Lung (tissue), 12 donors: Measurements from ENCODE around the gene AP5Z1. TPM values are rescaled to one million over a fixed set of nuclear protein-coding genes. Genes with fewer than 3 reads are reported as not detected.

Source experiments
- ATAC-seq: fragments of 200-7000 bp; cut with Tn5 transposase; one replicate; pipeline ENCODE4 v1.9.1; 2020; ENCODE audit warnings: moderate number of reproducible peaks; ENCODE audit not compliant: insufficient read depth, low FRiP score
- DNase-seq, 3 donors: peaks; one replicate each; pipeline ENCODE4 v3.0.0-alpha.2; 2013 to 2017
- H3K27ac ChIP-seq, 2 donors: one replicate each; pipeline ENCODE4 v1.5.1; 2013; ENCODE audit warnings: mild to moderate bottlenecking in 2 of 2, moderate library complexity in 2 of 2, control low read depth in 1 of 2, inconsistent platforms in 1 of 2, low read depth in 1 of 2, low read length in 1 of 2
- H3K27me3 ChIP-seq, 3 donors: one replicate each; pipeline ENCODE4 v1.5.1; 2013; ENCODE audit warnings: low read length in 2 of 3; ENCODE audit not compliant: control insufficient read depth in 3 of 3, insufficient read depth in 3 of 3
- H3K36me3 ChIP-seq, 4 donors: one replicate each; pipeline ENCODE4 v1.5.1; 2013; ENCODE audit warnings: low read length in 4 of 4, mild to moderate bottlenecking in 1 of 4, moderate library complexity in 1 of 4; ENCODE audit not compliant: control insufficient read depth in 4 of 4, insufficient read depth in 4 of 4
- H3K4me1 ChIP-seq, 5 donors: one replicate each; pipeline ENCODE4 v1.5.1; 2013; ENCODE audit warnings: low read length in 5 of 5, mild to moderate bottlenecking in 2 of 5, moderate library complexity in 1 of 5; ENCODE audit not compliant: control insufficient read depth in 5 of 5, insufficient read depth in 5 of 5
- H3K4me3 ChIP-seq: one replicate; pipeline ENCODE4 v1.5.1; 2013; ENCODE audit warnings: mild to moderate bottlenecking, control low read depth, moderate library complexity
- H3K9ac ChIP-seq, 2 donors: one replicate each; pipeline ENCODE4 v1.5.1; 2013; ENCODE audit warnings: low read length in 2 of 2, control low read depth in 1 of 2; ENCODE audit not compliant: insufficient read depth in 1 of 2
- H3K9me3 ChIP-seq, 4 donors: one replicate each; pipeline ENCODE4 v1.5.1; 2013; ENCODE audit warnings: low read length in 3 of 4, mild to moderate bottlenecking in 1 of 4, moderate library complexity in 1 of 4; ENCODE audit not compliant: control insufficient read depth in 4 of 4, insufficient read depth in 3 of 4
- WGBS, 2 donors: extraction: QIAGEN DNeasy Blood & Tissue Kit; methylation state at CpG; one replicate each; pipeline ENCODE4 v1.1.7; 2013; 5-methylcytosine and 5-hydroxymethylcytosine counted together
- polyA plus RNA-seq, 2 donors: library from polyadenylated mRNA; stranded (reverse); fragments of 200-250 nt; gene quantifications; one replicate each; pipeline ENCODE4 v1.2.1, GENCODE V29; 2013
- total RNA-seq, 2 donors: library from RNA; depleted of rRNA in 1 of 2; stranded (reverse); fragments of >200 nt in 1 of 2; gene quantifications; one replicate each; pipeline ENCODE4 v1.2.1, GENCODE V29; 2014 to 2021
- TF ChIP-seq, protein P1 (sequence below): IDR thresholded peaks from 2 replicates; pipeline ENCODE4 v1.5.1; 2012; ENCODE audit warnings: mild to moderate bottlenecking; ENCODE audit errors: control extremely low read depth, extremely low read depth
- donor health status: control.
- donor health status: control.
- donor health status: Bipolar disorder and iron deficiency.
- donor health status: healthy.
- donor health status: DM: yes; HTN: yes; CAD: no.

Gene AP5Z1
- total and polyA plus RNA-seq, 4 donors: 21.2 to 62.4 (median 59.3) TPM

DNA sequence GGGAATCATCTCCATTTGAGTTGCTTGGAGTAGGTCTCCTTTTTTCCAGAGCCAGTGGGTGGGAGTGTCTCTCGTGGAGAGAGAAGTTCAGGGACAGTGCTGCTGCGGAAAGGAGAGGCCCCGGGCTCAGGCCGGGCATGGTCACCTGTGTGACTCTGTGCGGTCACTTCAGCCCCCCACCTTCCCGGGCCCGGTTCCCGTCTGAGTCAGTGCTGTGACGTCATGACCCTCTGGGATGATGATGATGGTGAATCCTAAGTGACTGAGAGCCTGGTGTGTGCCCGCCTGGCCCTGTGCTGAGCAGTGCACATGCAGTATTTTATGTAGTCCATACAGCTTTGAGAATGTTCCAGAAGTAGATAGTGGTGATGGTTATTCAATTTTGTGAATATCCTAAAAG, 32.6 kb upstream of the AP5Z1 start:
- TF ChIP-seq, protein P1, sequence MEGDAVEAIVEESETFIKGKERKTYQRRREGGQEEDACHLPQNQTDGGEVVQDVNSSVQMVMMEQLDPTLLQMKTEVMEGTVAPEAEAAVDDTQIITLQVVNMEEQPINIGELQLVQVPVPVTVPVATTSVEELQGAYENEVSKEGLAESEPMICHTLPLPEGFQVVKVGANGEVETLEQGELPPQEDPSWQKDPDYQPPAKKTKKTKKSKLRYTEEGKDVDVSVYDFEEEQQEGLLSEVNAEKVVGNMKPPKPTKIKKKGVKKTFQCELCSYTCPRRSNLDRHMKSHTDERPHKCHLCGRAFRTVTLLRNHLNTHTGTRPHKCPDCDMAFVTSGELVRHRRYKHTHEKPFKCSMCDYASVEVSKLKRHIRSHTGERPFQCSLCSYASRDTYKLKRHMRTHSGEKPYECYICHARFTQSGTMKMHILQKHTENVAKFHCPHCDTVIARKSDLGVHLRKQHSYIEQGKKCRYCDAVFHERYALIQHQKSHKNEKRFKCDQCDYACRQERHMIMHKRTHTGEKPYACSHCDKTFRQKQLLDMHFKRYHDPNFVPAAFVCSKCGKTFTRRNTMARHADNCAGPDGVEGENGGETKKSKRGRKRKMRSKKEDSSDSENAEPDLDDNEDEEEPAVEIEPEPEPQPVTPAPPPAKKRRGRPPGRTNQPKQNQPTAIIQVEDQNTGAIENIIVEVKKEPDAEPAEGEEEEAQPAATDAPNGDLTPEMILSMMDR: no peak
- DNase-seq (no peak), ATAC-seq (no peak)
- 93 to 95% methylated on average over 10 of the region's 10 CpGs for WGBS, 2 donors
- Histone ChIP-seq H3K9ac (no peak overlapping the region), H3K27me3 (no peaks in the 10 kb centered on the region), H3K27ac (no peak overlapping the region), H3K36me3 (peaks cover 5 to 13% (median 9%) of the 10 kb centered on the region in 4 donors), H3K4me1 (peaks cover 10 to 58% (median 33%) of the 10 kb centered on the region in 5 donors), H3K9me3 (no peaks in the 10 kb centered on the region), H3K4me3 (no peak overlapping the region)

DNA sequence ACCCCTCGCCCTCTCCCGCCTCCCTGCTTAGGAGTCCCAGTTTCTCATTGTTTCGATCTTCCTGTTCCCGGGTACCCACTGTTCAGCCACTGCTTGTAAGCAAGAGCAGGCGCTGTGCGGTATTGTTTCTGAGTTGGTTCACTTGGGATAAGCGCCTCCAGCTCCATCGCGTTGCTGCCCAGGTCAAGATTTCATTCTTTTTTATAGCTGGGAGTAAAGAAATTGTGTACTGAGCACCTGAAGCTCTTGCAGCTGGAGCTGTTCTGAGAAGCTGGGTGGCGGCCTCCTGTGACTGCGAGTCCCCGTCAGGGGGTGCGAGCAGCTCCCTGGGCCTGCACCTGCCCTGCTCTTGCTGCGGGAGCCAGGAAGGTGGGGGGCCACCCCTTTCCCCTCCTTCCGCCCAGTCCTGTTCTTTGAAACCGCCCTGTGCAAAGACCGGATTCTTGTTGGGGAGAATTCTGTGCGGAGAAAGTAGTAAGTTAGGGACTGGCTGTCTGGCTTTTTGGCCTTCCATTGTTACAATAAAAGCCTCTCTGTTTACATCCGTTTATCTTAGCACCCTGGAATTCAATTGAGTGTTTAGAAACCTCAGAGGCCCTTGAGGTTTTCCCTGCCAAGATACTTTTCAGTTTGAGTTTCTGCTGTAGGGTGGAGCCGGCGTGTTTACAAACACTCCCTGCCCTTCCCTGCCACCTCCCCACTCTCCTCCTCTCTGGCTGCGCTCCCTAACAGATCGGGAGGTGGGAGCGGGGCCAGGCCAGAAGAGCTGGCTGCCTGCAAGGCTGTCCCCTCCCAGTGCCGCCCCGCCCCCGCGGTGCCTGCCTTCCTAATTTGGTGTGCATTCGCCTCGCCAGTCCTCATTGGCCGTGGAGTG, 30.8 kb upstream of the AP5Z1 start:
- Histone ChIP-seq H3K9me3 (no peaks in the 10 kb centered on the region), H3K27me3 (no peaks in the 10 kb centered on the region), H3K4me3 (no peak overlapping the region), H3K9ac (peak overlapping the region; percentile 63 to 77), H3K36me3 (peaks cover 5 to 15% (median 10%) of the 10 kb centered on the region in 4 donors), H3K4me1 (peaks cover 6 to 53% (median 25%) of the 10 kb centered on the region in 5 donors), H3K27ac (peak overlapping the region; percentile 97 to 99)
- peak; percentile 99 to 100 (median 100) for DNase-seq
- WGBS, 2 donors: 12 to 14% methylated on average over 31 of the region's 31 CpGs
- ATAC-seq: peak; percentile 87
- TF ChIP-seq, protein P1: no peak

DNA sequence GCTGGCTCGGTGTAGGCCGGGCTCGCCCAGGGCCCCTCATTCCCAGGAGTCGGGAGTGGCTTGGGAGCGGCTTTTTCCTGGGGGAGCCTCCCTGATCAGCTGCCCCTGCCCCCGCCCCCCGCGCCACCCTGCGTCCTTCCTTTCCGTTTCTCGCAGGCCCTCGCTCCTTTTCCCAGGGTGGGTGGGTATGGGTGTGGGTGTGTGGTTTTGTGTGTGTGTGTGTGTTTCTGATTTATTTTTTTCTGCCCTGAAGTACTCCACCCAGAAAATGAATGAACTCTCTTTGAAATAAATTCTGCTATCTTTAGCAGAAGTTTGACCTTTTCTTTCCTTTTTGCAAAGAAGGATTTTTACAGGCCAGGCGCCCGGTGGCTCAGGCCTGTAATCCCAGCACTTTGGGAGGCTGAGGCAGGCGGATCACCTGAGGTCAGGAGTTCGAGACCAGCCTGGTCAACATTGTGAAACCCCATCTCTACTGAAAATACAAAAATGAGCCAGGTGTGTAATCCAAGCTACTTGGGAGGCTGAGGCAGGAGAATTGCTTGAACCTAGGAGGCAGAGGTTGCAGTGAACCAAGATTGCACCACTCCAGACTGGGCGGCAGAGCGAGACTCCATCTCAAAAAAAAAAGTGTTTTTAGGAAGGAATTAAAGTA, 30.0 kb upstream of the AP5Z1 start:
- H3K36me3 ChIP-seq: peaks cover 5 to 16% (median 12%) of the 10 kb centered on the region in 4 donors
- peaks cover 6 to 54% (median 25%) of the 10 kb centered on the region in 5 donors for H3K4me1 ChIP-seq
- H3K9ac ChIP-seq: peak overlapping the region; percentile 2 to 93
- H3K27ac ChIP-seq: peak overlapping the region; percentile 97 to 99
- ATAC-seq (no peak), DNase-seq (no peak)
- WGBS, 2 donors: 8 to 11% methylated on average over 18 of the region's 18 CpGs
- no peaks in the 10 kb centered on the region for H3K9me3 ChIP-seq
- TF ChIP-seq, protein P1: no peak
- H3K4me3 ChIP-seq: no peak overlapping the region
- no peaks in the 10 kb centered on the region for H3K27me3 ChIP-seq
